Endothelial cell of umbilical vein (primary cell): ENCODE results near the gene ZNF732. TPM values are rescaled to one million over a fixed set of nuclear protein-coding genes. Genes with fewer than 3 reads are reported as not detected.

Experiments used
- BruUV-seq: library from RNA; stranded (reverse); fragments of 400-500 nt; replicated peaks from 2 replicates; lab custom pipeline; 2021; lab: Mats Ljungman, UMichigan
- CTCF ChIA-PET: fragments of 300-600, 350-600 bp; sonication (Branson Sonifier 250); formaldehyde crosslinking; loops from one replicate; lab custom pipeline; 2021; ENCODE audit warnings: antibody characterized with exemption, inconsistent platforms; lab: Charles Lee
- POLR2A ChIA-PET: fragments of 300-600, 350-600 bp; sonication (Branson Sonifier 250); formaldehyde crosslinking; loops from one replicate; lab custom pipeline; 2021; ENCODE audit warnings: antibody characterized with exemption, inconsistent platforms; lab: Charles Lee
- DNase-seq: peaks from one replicate; pipeline ENCODE4 v3.0.0-alpha.2; 2011; ENCODE audit warnings: low read depth, low spot score
- FAIRE-seq: peaks from 2 replicates; lab custom pipeline; 2011; peaks lifted over from hg19 to GRCh38; lab: Jason Lieb, UNC
- H2AFZ ChIP-seq: 2 replicates; pipeline ENCODE4 v1.6.0; 2012; ENCODE audit warnings: low read depth, low read length, control low read depth, inconsistent platforms
- H3K27ac ChIP-seq: 2 replicates; pipeline ENCODE4 v1.5.1; 2011; ENCODE audit warnings: low read depth, mild to moderate bottlenecking, control low read depth, low read length, moderate library complexity; ENCODE audit not compliant: insufficient read depth
- H3K27me3 ChIP-seq, 2 experiments: 2 replicates each; pipeline versions ENCODE4 v1.6.0 to v1.6.1; 2011; ENCODE audit warnings: low read length in 2 of 2, mixed read lengths in 1 of 2; ENCODE audit not compliant: control insufficient read depth in 2 of 2, insufficient read depth in 2 of 2
- H3K36me3 ChIP-seq, 2 experiments: 2 replicates in 1 of 2; 3 replicates in 1 of 2; pipeline ENCODE4 v1.5.1; 2011; ENCODE audit warnings: low read length in 2 of 2, mild to moderate bottlenecking in 1 of 2, moderate library complexity in 1 of 2; ENCODE audit not compliant: control insufficient read depth in 2 of 2, insufficient read depth in 2 of 2; ENCODE audit errors: extremely low read depth in 1 of 2
- H3K4me1 ChIP-seq: 3 replicates; pipeline ENCODE4 v1.5.1; 2011; ENCODE audit warnings: mild to moderate bottlenecking, low read length; ENCODE audit not compliant: control insufficient read depth, insufficient read depth; ENCODE audit errors: extremely low read depth
- H3K4me2 ChIP-seq: 2 replicates; pipeline ENCODE4 v1.6.1; 2011; ENCODE audit warnings: low read length, control low read depth, mixed read lengths; ENCODE audit not compliant: insufficient read depth
- H3K4me3 ChIP-seq, 3 experiments: fragments of 200-600 bp in 1 of 3; sonication (generic), shearing (Covaris generic) in 1 of 3; replicated peaks in 1 of 3; 2 replicates each; pipeline ENCODE4 v1.5.1; 2011 to 2016; ENCODE audit warnings: control low read depth in 3 of 3, low read length in 3 of 3, mild to moderate bottlenecking in 2 of 3, inconsistent platforms in 1 of 3, low read depth in 1 of 3, moderate library complexity in 1 of 3; ENCODE audit not compliant: insufficient read depth in 1 of 3
- H3K79me2 ChIP-seq: 2 replicates; pipeline ENCODE4 v1.6.0; 2012; ENCODE audit warnings: low read length, inconsistent platforms; ENCODE audit not compliant: control insufficient read depth, insufficient read depth
- H3K9ac ChIP-seq: replicated peaks from 2 replicates; pipeline ENCODE3; 2011; ENCODE audit warnings: low read length, control low read depth; ENCODE audit not compliant: insufficient read depth; ENCODE audit errors: extremely low read depth
- H3K9me1 ChIP-seq: replicated peaks from 3 replicates; pipeline ENCODE4 v1.6.0; 2011; ENCODE audit warnings: mild to moderate bottlenecking, low read length; ENCODE audit not compliant: control insufficient read depth, insufficient read depth; ENCODE audit errors: extremely low read depth
- H3K9me3 ChIP-seq: replicated peaks from 2 replicates; pipeline ENCODE4 v1.5.1; 2012; ENCODE audit warnings: low read length, inconsistent platforms; ENCODE audit not compliant: control insufficient read depth, insufficient read depth
- H4K20me1 ChIP-seq: replicated peaks from 2 replicates; pipeline ENCODE3; 2011; ENCODE audit warnings: mild to moderate bottlenecking, low read length; ENCODE audit not compliant: control insufficient read depth, insufficient read depth; ENCODE audit errors: extremely low read depth
- EZH2 ChIP-seq: IDR thresholded peaks from 2 replicates; pipeline ENCODE4 v1.6.1; 2012; ENCODE audit warnings: borderline replicate concordance, low read depth, mild to moderate bottlenecking, moderate library complexity, low read length, inconsistent platforms; ENCODE audit not compliant: severe bottlenecking
- FOS ChIP-seq: IDR thresholded peaks from 2 replicates; pipeline ENCODE4 v1.6.1; 2011; ENCODE audit warnings: mild to moderate bottlenecking, low read length, moderate library complexity, borderline replicate concordance; ENCODE audit not compliant: insufficient read depth
- GATA2 ChIP-seq: IDR thresholded peaks from 2 replicates; pipeline ENCODE4 v1.7.0; 2011; ENCODE audit warnings: low read depth, mild to moderate bottlenecking, moderate library complexity, mixed read lengths, low read length; ENCODE audit not compliant: insufficient read length, insufficient read depth
- JUN ChIP-seq: IDR thresholded peaks from 2 replicates; pipeline ENCODE4 v1.6.1; 2011; ENCODE audit warnings: borderline replicate concordance, low read depth; ENCODE audit not compliant: insufficient read length, insufficient read depth
- MYC ChIP-seq: IDR thresholded peaks from one replicate; pipeline ENCODE4 v1.6.1; 2011; ENCODE audit warnings: mild to moderate bottlenecking, low read depth, low read length
- dilution Hi-C: fragments of 300-500 bp; cut with MboI; formaldehyde crosslinking; loops from one replicate; pipeline ENCODE4 v1.15.0; 2019; ENCODE audit warnings: low sequenced_read_pairs; ENCODE audit not compliant: extremely low pct_ligation_motif_present
- intact Hi-C: fragments of 100-400 bp; cut with micrococcal nuclease; formaldehyde crosslinking; loops from one replicate; pipeline ENCODE4 v1.10.0; 2022
- polyA plus RNA-seq, 4 experiments: library from polyadenylated mRNA; depleted of rRNA in 3 of 4; stranded (reverse) in 3 of 4; unstranded in 1 of 4; fragments of >200 nt; gene quantifications; 2 replicates each; pipeline versions ENCODE4 v1.2.1 to v1.2.3, GENCODE V29; 2011 to 2012; ENCODE audit warnings: missing spikeins in 1 of 4
- total RNA-seq: library from RNA; stranded (reverse); gene quantifications from 2 replicates; pipeline ENCODE4 v1.2.3, GENCODE V29; 2021
- TF ChIP-seq, protein P1 (sequence below): IDR thresholded peaks from 2 replicates; pipeline ENCODE4 v1.6.1; 2011; ENCODE audit not compliant: insufficient read depth, insufficient read length

The ZNF732 gene
- total and polyA plus RNA-seq, 2 donors (not counting 3 experiments of a cell fraction or from before 2014, with no cell fraction given) = 0.04 to 3.1 TPM

DNA sequence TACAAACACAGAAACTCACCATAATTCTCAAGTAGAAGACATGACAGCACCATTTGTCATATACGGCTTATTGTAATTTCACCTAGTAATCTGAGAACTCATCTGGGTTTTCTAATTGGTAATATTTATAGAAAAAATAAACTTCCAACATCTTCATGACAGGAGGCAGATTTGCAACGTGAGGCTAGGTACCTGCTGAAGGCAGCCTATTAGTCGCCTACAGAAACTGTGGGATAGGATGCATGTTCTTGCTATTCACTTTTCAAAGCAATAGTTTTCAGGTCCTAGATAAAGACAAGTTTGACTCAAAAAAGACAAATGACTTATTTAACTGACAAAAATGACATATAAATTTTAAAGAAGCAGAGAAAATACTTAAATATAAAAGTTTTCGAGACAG, 2.9 kb downstream of the ZNF732 start:
- Histone ChIP-seq H4K20me1 (no peaks in the 10 kb centered on the region), H3K36me3 (no peaks in the 10 kb centered on the region), H3K4me1 (no peaks in the 10 kb centered on the region), H3K9ac (no peak overlapping the region), H3K9me1 (no peaks in the 10 kb centered on the region), H3K79me2 (no peaks in the 10 kb centered on the region), H3K27ac (no peak overlapping the region), H2AFZ (no peak overlapping the region), H3K27me3 (peaks cover 1 to 2% of the 10 kb centered on the region in 2 experiments), H3K9me3 (no peaks in the 10 kb centered on the region), H3K4me2 (no peak overlapping the region), H3K4me3 (no peak overlapping the region)
- POLR2A ChIA-PET = no interaction called here
- no peak for DNase-seq
- dilution Hi-C loops (no loop called here), intact Hi-C loops (no loop called here)
- no TSS peak for BruUV-seq
- CTCF ChIA-PET = no interaction called here
- no peak for FAIRE-seq
- TF ChIP-seq MYC (no peak), JUN (no peak), FOS (no peak), GATA2 (no peak)
- TF ChIP-seq, protein P1, sequence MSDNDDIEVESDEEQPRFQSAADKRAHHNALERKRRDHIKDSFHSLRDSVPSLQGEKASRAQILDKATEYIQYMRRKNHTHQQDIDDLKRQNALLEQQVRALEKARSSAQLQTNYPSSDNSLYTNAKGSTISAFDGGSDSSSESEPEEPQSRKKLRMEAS = no peak

DNA sequence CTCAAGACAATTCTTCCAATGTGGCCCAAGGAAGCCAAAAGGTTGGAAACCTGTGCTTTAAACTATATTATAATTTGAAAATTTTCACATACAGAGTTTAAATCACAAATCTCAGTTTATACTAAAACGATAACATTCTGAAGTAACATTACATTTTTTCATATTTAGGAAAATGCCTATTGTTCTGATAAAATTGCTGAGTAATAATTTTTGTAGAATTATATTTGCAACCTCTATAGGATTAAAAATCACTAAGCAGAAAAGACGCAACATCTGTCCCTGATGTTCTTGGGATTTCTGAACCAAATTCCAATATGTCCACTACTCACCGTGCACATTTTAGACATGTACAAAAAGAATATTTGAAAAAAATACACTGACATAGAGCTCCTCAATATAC, 10.5 kb downstream of the ZNF732 start:
- H3K9me1 ChIP-seq = no peaks in the 10 kb centered on the region
- H3K79me2 ChIP-seq = no peaks in the 10 kb centered on the region
- no peaks in the 10 kb centered on the region for H3K36me3 ChIP-seq
- intact Hi-C loops (no loop called here), dilution Hi-C loops (no loop called here)
- H2AFZ ChIP-seq = no peak overlapping the region
- no peak overlapping the region for H3K4me3 ChIP-seq
- H3K9me3 ChIP-seq = no peaks in the 10 kb centered on the region
- H3K9ac ChIP-seq = no peak overlapping the region
- DNase-seq (no peak), FAIRE-seq (no peak)
- no peaks in the 10 kb centered on the region for H4K20me1 ChIP-seq
- CTCF ChIA-PET = interaction anchor here (1.2 kb wide), 1 partner anchor 53 kb away, joined by 3 read pairs; no protein-coding TSS in a partner anchor
- H3K4me1 ChIP-seq = no peaks in the 10 kb centered on the region
- POLR2A ChIA-PET = no interaction called here
- no peaks in the 10 kb centered on the region for H3K27me3 ChIP-seq
- no peak overlapping the region for H3K27ac ChIP-seq
- no TSS peak for BruUV-seq
- no peak overlapping the region for H3K4me2 ChIP-seq
- TF ChIP-seq MYC (no peak), EZH2 (no peak)
